ENCODE data around the gene C7orf25.
"Not testable (repeated sequence)": the region's sequence is repeated elsewhere in the genome, so short reads cannot be mapped to it uniquely, and the experiment has no call there.

C7orf25 gene

GRCh38 chr7:42900842-42901241 is 11.0 kb downstream of the C7orf25 start:
- no peak for TF ChIP-seq L3MBTL2 (conservative IDR thresholded peaks at IDR 0.05)
- TF ChIP-seq PKNOX1 (IDR thresholded peaks at IDR 0.05), result no peak
- TF ChIP-seq ELF4 (IDR thresholded peaks at IDR 0.05), result no peak
- TF ChIP-seq ZNF384 (IDR thresholded peaks at IDR 0.05), result no peak
- TF ChIP-seq TARDBP (IDR thresholded peaks at IDR 0.05), result no peak
- TF ChIP-seq CTBP1 (IDR thresholded peaks at IDR 0.05; ENCODE audit: borderline replicate concordance), result no peak
- TF ChIP-seq FOXK2 (IDR thresholded peaks at IDR 0.05), result no peak
- no peak for TF ChIP-seq LEF1 (IDR thresholded peaks at IDR 0.05; ENCODE audit: borderline replicate concordance)
- no peak for TF ChIP-seq HDGF (IDR thresholded peaks at IDR 0.05; ENCODE audit: borderline replicate concordance)
- no peak for TF ChIP-seq ARNT (IDR thresholded peaks at IDR 0.05)
- TF ChIP-seq SP1 (IDR thresholded peaks at IDR 0.05), result no peak
- no peak for TF ChIP-seq FOXM1 (IDR thresholded peaks at IDR 0.05; ENCODE audit: borderline replicate concordance)
- no peak for TF ChIP-seq SUZ12 (IDR thresholded peaks at IDR 0.05)
- TF ChIP-seq FOXA1 (IDR thresholded peaks at IDR 0.05), result no peak
- no peak for TF ChIP-seq BHLHE40 (IDR thresholded peaks at IDR 0.05; ENCODE audit: borderline replicate concordance)
- POLR2A ChIA-PET, result no interaction called here
- no peak for DNase-seq (ENCODE audit: extremely low spot score)
- CTCF ChIA-PET, result no interaction called here

GRCh38 chr7:42893346-42894240 is 18.3 kb downstream of the C7orf25 start:
- CTCF ChIA-PET, result no interaction called here
- TF ChIP-seq PKNOX1 (IDR thresholded peaks at IDR 0.05) (no peak), ZNF384 (IDR thresholded peaks at IDR 0.05) (no peak), HDGF (IDR thresholded peaks at IDR 0.05; ENCODE audit: borderline replicate concordance) (no peak), TARDBP (IDR thresholded peaks at IDR 0.05) (no peak), L3MBTL2 (conservative IDR thresholded peaks at IDR 0.05) (no peak), FOXA1 (IDR thresholded peaks at IDR 0.05) (no peak), FOXK2 (IDR thresholded peaks at IDR 0.05) (no peak), SUZ12 (IDR thresholded peaks at IDR 0.05) (no peak), LEF1 (IDR thresholded peaks at IDR 0.05; ENCODE audit: borderline replicate concordance) (no peak), CTBP1 (IDR thresholded peaks at IDR 0.05; ENCODE audit: borderline replicate concordance) (no peak), BHLHE40 (IDR thresholded peaks at IDR 0.05; ENCODE audit: borderline replicate concordance) (no peak), SP1 (IDR thresholded peaks at IDR 0.05) (no peak)
- POLR2A ChIA-PET, result no interaction called here
- DNase-seq (ENCODE audit: extremely low spot score), result no peak

DNA sequence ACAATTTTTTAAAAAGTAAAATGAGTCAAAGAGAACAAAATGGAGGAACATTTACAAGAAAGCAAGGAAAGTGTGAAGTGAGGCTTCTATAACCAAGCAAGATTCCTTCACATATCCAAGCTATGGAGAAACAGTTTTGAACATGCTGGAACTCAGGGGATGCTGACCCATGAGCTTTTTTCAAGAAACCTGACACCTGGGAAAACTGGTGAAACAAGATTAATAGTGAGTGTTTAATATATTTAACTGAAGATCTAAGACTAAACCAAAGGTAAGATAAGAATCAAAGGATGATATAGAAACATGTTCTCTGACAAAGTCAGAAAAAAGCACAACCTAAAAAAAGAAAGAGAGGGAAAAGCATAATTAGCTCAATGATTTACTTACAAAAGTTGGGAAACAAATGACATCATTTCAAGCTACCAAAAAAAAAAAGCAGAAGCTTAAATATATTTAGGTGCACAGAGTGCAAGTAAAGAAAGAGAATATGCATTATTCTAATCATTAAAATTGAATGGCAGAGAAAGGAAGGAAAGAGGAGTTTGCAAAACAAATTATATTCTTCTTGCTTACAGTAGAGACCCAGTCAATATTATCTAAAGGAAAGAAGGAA is 24.9 kb downstream of the C7orf25 start:
- ChIA-PET POLR2A (interaction anchor here (0.6 to 1.3 kb wide), 4 partner anchors 10 to 592 kb away, joined by 3 to 8 read pairs (median 3); partner anchors contain the start of genes MRPL32 and PSMA2), CTCF (interaction anchor here (0.6 to 1.6 kb wide), 4 partner anchors 9 to 819 kb away, joined by 3 to 6 read pairs (median 4); no protein-coding TSS in a partner anchor)
- TF ChIP-seq SP1 (IDR thresholded peaks at IDR 0.05), result no peak
- no peak for DNase-seq (ENCODE audit: extremely low spot score)

GRCh38 chr7:42886129-42886528 is 25.7 kb downstream of the C7orf25 start:
- DNase-seq (ENCODE audit: extremely low spot score), result no peak
- TF ChIP-seq CTBP1 (IDR thresholded peaks at IDR 0.05; ENCODE audit: borderline replicate concordance), result no peak
- TF ChIP-seq LEF1 (IDR thresholded peaks at IDR 0.05; ENCODE audit: borderline replicate concordance), result no peak
- TF ChIP-seq FOXA1 (IDR thresholded peaks at IDR 0.05), result no peak
- TF ChIP-seq FOXM1 (IDR thresholded peaks at IDR 0.05; ENCODE audit: borderline replicate concordance), result no peak
- POLR2A ChIA-PET, result interaction anchor here (1.3 kb wide), 1 partner anchor 46 kb away, joined by 8 read pairs; the partner anchor contains the start of genes MRPL32 and PSMA2

DNA sequence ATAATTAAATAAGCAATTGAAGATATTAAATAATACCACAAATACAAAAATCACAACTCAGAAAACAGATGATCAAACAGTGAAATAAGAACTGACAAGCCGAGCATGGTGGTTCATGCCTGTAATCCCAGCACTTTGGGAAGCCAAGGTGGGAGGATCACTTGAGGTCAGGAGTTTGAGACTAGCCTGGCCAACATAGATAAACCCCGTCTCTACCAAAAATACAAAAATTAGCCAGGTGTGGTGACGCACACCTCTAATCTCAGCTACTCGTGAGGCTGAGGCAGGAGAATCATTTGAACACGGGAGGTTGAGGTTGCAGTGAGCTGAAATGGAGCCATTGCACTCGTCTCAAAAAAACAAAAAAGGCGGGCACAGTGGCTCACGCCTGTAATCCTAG is 26.7 kb downstream of the C7orf25 start:
- CTCF ChIA-PET; DNase-seq (ENCODE audit: extremely low spot score): not testable (repeated sequence)
- POLR2A ChIA-PET, result interaction anchor here (0.7 kb wide), 1 partner anchor 572 kb away, joined by 3 read pairs; no protein-coding TSS in a partner anchor

More at GRCh38 chr7:42886129-42886528, 25.7 kb downstream of the C7orf25 start:
- CTCF ChIA-PET, result interaction anchor here (1.3 to 1.6 kb wide), 2 partner anchors 8 to 10 kb away, joined by 5 to 6 read pairs; no protein-coding TSS in a partner anchor

- no peak for TF ChIP-seq SP1 (IDR thresholded peaks at IDR 0.05)
- TF ChIP-seq L3MBTL2 (conservative IDR thresholded peaks at IDR 0.05), result no peak
- TF ChIP-seq NFRKB (IDR thresholded peaks at IDR 0.05), result no peak
- TF ChIP-seq LEF1 (IDR thresholded peaks at IDR 0.05; ENCODE audit: borderline replicate concordance), result no peak
- TF ChIP-seq SUZ12 (IDR thresholded peaks at IDR 0.05), result no peak
- TF ChIP-seq ZNF384 (IDR thresholded peaks at IDR 0.05), result no peak
- TF ChIP-seq FOXM1 (IDR thresholded peaks at IDR 0.05; ENCODE audit: borderline replicate concordance), result no peak
- no peak for TF ChIP-seq BHLHE40 (IDR thresholded peaks at IDR 0.05; ENCODE audit: borderline replicate concordance)
- no peak for TF ChIP-seq PKNOX1 (IDR thresholded peaks at IDR 0.05)
- no peak for TF ChIP-seq CTBP1 (IDR thresholded peaks at IDR 0.05; ENCODE audit: borderline replicate concordance)
- no peak for TF ChIP-seq TARDBP (IDR thresholded peaks at IDR 0.05)
- no peak for TF ChIP-seq HDGF (IDR thresholded peaks at IDR 0.05; ENCODE audit: borderline replicate concordance)
- TF ChIP-seq FOXK2 (IDR thresholded peaks at IDR 0.05), result no peak
- no peak for TF ChIP-seq FOXA1 (IDR thresholded peaks at IDR 0.05)
- TF ChIP-seq ELF4 (IDR thresholded peaks at IDR 0.05), result no peak
- no peak for TF ChIP-seq ARNT (IDR thresholded peaks at IDR 0.05)
- ChIA-PET POLR2A (no interaction called here), CTCF (no interaction called here)
- no peak for DNase-seq (ENCODE audit: extremely low spot score)
Observed at GRCh38 chr7:42883950-42884349, 27.9 kb downstream of the C7orf25 start.

All from HEK293T (cell line).